Mesenchymal stem cell (in vitro differentiated cells and primary cell): ENCODE results near the gene NIPSNAP3A.

Source experiments
- DNase-seq: peaks from one replicate; pipeline ENCODE4 v3.0.0-alpha.2; 2013
- H2AFZ ChIP-seq: one replicate; pipeline ENCODE4 v1.6.1; 2013; ENCODE audit warnings: low read depth, mild to moderate bottlenecking, control low read depth, inconsistent platforms, low read length, moderate library complexity
- H2AK5ac ChIP-seq: 2 replicates; pipeline ENCODE4 v1.6.1; 2013; ENCODE audit warnings: low read length, moderate library complexity, mild to moderate bottlenecking, inconsistent platforms; ENCODE audit not compliant: severe bottlenecking
- H2BK120ac ChIP-seq: one replicate; pipeline ENCODE4 v1.6.1; 2013; ENCODE audit warnings: low read depth, mild to moderate bottlenecking, inconsistent platforms, low read length, moderate library complexity
- H2BK12ac ChIP-seq, 2 experiments: one replicate each; pipeline ENCODE4 v1.6.1; 2013; ENCODE audit warnings: inconsistent platforms in 2 of 2, low read length in 2 of 2, mild to moderate bottlenecking in 2 of 2, moderate library complexity in 2 of 2, control low read depth in 1 of 2
- H2BK15ac ChIP-seq: one replicate; pipeline ENCODE4 v1.6.1; 2013; ENCODE audit warnings: mild to moderate bottlenecking, low read depth, inconsistent platforms; ENCODE audit not compliant: poor library complexity, severe bottlenecking
- H2BK5ac ChIP-seq: 2 replicates; pipeline ENCODE4 v1.6.1; 2013; ENCODE audit warnings: low read depth, mild to moderate bottlenecking, low read length, control low read depth, inconsistent platforms; ENCODE audit not compliant: poor library complexity, severe bottlenecking
- H3K14ac ChIP-seq, 2 experiments: one replicate each; pipeline ENCODE4 v1.6.1; 2013; ENCODE audit warnings: inconsistent platforms in 2 of 2, low read length in 2 of 2, control low read depth in 1 of 2, mild to moderate bottlenecking in 1 of 2, moderate library complexity in 1 of 2
- H3K18ac ChIP-seq, 2 experiments: one replicate each; pipeline ENCODE4 v1.6.1; 2013; ENCODE audit warnings: inconsistent platforms in 2 of 2, low read length in 2 of 2, control low read depth in 1 of 2, low read depth in 1 of 2, mild to moderate bottlenecking in 1 of 2
- H3K23ac ChIP-seq, 2 experiments: one replicate each; pipeline ENCODE4 v1.6.1; 2013; ENCODE audit warnings: inconsistent platforms in 2 of 2, low read length in 2 of 2, mild to moderate bottlenecking in 2 of 2, moderate library complexity in 2 of 2, control low read depth in 1 of 2
- H3K27ac ChIP-seq: 2 replicates; pipeline ENCODE4 v1.5.1; 2013; ENCODE audit warnings: mild to moderate bottlenecking, moderate library complexity, low read length, control low read depth, inconsistent platforms; ENCODE audit not compliant: poor library complexity, severe bottlenecking
- H3K27me3 ChIP-seq, 2 experiments: 2 replicates each; pipeline versions ENCODE4 v1.6.1 to v1.7.0; 2013; ENCODE audit warnings: low read length in 2 of 2, mild to moderate bottlenecking in 2 of 2, moderate library complexity in 2 of 2, control low read depth in 1 of 2, inconsistent platforms in 1 of 2; ENCODE audit not compliant: control insufficient read depth in 1 of 2, insufficient read depth in 1 of 2
- H3K36me3 ChIP-seq, 2 experiments: 2 replicates each; pipeline versions ENCODE4 v1.6.1 to v1.7.0; 2013; ENCODE audit warnings: low read length in 2 of 2, control low read depth in 1 of 2, inconsistent platforms in 1 of 2, low read depth in 1 of 2, mild to moderate bottlenecking in 1 of 2; ENCODE audit not compliant: insufficient read depth in 2 of 2, control insufficient read depth in 1 of 2
- H3K4ac ChIP-seq, 2 experiments: one replicate each; pipeline ENCODE4 v1.6.1; 2013; ENCODE audit warnings: inconsistent platforms in 2 of 2, low read length in 2 of 2, mild to moderate bottlenecking in 2 of 2, moderate library complexity in 2 of 2, control low read depth in 1 of 2, low read depth in 1 of 2
- H3K4me1 ChIP-seq: 2 replicates; pipeline ENCODE4 v1.6.1; 2013; ENCODE audit warnings: low read depth, low read length, control low read depth; ENCODE audit not compliant: control insufficient read depth, insufficient read depth
- H3K4me2 ChIP-seq: 2 replicates; pipeline ENCODE4 v1.6.1; 2013; ENCODE audit warnings: low read length, mild to moderate bottlenecking, inconsistent platforms; ENCODE audit not compliant: poor library complexity, severe bottlenecking
- H3K4me3 ChIP-seq, 2 experiments: 2 replicates each; pipeline versions ENCODE4 v1.5.1 to v1.7.0; 2013; ENCODE audit warnings: low read length in 2 of 2, mild to moderate bottlenecking in 2 of 2, control low read depth in 1 of 2, low read depth in 1 of 2; ENCODE audit not compliant: insufficient read depth in 1 of 2
- H3K79me1 ChIP-seq: replicated peaks from 2 replicates; pipeline ENCODE4 v1.6.1; 2013; ENCODE audit warnings: mild to moderate bottlenecking, control low read depth, low read length, inconsistent platforms; ENCODE audit not compliant: poor library complexity, severe bottlenecking
- H3K9ac ChIP-seq: 2 replicates; pipeline ENCODE4 v1.7.0; 2013; ENCODE audit warnings: mild to moderate bottlenecking, low read length, moderate library complexity
- H3K9me3 ChIP-seq: 2 replicates; pipeline ENCODE4 v1.7.0; 2013; ENCODE audit warnings: mild to moderate bottlenecking, low read length; ENCODE audit not compliant: control insufficient read depth
- H4K8ac ChIP-seq: one replicate; pipeline ENCODE4 v1.6.1; 2013; ENCODE audit warnings: inconsistent platforms, mild to moderate bottlenecking, low read length, moderate library complexity
- H4K91ac ChIP-seq: one replicate; pipeline ENCODE4 v1.6.1; 2013; ENCODE audit warnings: mild to moderate bottlenecking, low read length, inconsistent platforms
- WGBS: methylation state at CpG from one replicate; pipeline ENCODE4 v1.1.7; 2013; ENCODE audit warnings: mixed read lengths; 5-methylcytosine and 5-hydroxymethylcytosine counted together

Gene NIPSNAP3A

DNA sequence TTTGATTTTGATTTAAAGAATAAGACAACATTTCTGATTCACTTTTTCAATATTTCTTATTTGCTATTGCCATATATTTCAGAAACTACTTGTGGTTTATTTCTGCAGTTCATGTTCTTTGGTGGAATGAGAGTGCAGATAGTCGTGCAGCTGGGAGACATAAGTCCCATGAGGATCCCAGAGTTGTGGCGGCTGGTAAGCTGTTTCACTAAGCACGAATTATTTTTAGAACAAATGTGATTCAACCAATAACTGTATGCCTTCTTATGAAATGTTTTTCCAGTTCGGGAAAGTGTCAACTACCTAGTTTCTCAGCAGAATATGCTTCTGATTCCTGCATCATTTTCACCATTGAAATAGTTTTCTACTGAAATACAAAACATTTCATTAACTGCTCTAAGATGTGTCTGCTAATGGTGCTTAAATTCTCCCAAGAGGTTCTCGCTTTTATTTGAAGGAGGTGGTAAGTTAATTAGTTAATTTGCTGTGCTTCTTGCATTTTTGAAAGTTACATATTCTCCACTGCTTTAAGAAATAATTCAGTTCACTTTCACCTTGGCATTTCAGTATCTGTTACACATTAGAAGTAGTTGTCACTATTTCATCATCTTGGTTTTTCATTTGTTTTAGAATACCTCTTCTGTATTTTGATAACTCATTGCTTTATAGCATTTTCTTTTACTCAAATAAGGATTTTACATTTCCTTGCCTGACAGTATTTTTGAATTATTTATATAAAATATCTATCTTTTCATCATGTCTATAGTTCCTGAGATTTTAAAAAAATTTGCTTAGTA, 25.4 kb downstream of the NIPSNAP3A start:
- Histone ChIP-seq H2BK12ac (no peak overlapping the region), H3K27me3 (no peaks in the 10 kb centered on the region), H3K36me3 (no peaks in the 10 kb centered on the region), H3K4me3 (peak overlapping the region in 1 of 2 experiments; percentile 35), H2BK5ac (no peak overlapping the region), H2BK120ac (no peak overlapping the region), H3K4me2 (no peak overlapping the region), H3K79me1 (no peaks in the 10 kb centered on the region), H2BK15ac (no peak overlapping the region), H2AFZ (no peak overlapping the region), H3K18ac (no peak overlapping the region), H3K23ac (no peak overlapping the region), H3K4ac (no peak overlapping the region), H4K8ac (no peak overlapping the region), H3K27ac (no peak overlapping the region), H4K91ac (no peak overlapping the region), H2AK5ac (no peak overlapping the region), H3K9me3 (no peaks in the 10 kb centered on the region), H3K14ac (no peak overlapping the region), H3K9ac (peak overlapping the region; percentile 56), H3K4me1 (no peaks in the 10 kb centered on the region)
- DNase-seq: no peak
- WGBS: 52% methylated on average over 3 of the region's 5 CpGs

DNA sequence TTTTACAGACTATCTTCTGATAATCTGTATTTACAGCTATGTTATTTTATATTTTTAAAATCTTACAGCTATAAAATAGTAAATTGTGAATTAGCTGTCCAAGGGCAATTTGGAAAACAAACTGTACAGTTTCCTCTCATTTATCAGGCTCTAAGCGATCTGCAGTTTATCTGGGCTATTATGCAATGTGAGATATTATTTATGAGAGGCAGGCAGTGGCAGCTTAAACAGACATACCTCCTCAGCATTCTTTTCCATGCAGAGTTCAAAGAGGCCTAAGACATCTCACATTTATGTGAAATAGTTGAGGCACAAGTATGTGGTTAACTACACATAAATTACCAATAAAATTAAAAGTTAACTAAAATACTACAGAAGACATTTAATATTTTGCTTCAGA, 26.6 kb downstream of the NIPSNAP3A start:
- Histone ChIP-seq H3K14ac (no peak overlapping the region), H3K9ac (no peak overlapping the region), H3K27ac (no peak overlapping the region), H2BK15ac (no peak overlapping the region), H3K18ac (no peak overlapping the region), H2AFZ (no peak overlapping the region), H3K27me3 (no peaks in the 10 kb centered on the region), H2BK120ac (no peak overlapping the region), H3K4ac (no peak overlapping the region), H4K8ac (no peak overlapping the region), H3K23ac (no peak overlapping the region), H3K36me3 (peaks cover 0 to 3% of the 10 kb centered on the region in 2 experiments), H3K9me3 (no peaks in the 10 kb centered on the region), H2AK5ac (no peak overlapping the region), H2BK5ac (no peak overlapping the region), H3K4me2 (no peak overlapping the region), H2BK12ac (no peak overlapping the region), H4K91ac (no peak overlapping the region), H3K4me3 (no peak overlapping the region), H3K79me1 (no peaks in the 10 kb centered on the region), H3K4me1 (no peaks in the 10 kb centered on the region)
- WGBS: no CpG with 5 or more reads among the region's 1 CpG
- no peak for DNase-seq

DNA sequence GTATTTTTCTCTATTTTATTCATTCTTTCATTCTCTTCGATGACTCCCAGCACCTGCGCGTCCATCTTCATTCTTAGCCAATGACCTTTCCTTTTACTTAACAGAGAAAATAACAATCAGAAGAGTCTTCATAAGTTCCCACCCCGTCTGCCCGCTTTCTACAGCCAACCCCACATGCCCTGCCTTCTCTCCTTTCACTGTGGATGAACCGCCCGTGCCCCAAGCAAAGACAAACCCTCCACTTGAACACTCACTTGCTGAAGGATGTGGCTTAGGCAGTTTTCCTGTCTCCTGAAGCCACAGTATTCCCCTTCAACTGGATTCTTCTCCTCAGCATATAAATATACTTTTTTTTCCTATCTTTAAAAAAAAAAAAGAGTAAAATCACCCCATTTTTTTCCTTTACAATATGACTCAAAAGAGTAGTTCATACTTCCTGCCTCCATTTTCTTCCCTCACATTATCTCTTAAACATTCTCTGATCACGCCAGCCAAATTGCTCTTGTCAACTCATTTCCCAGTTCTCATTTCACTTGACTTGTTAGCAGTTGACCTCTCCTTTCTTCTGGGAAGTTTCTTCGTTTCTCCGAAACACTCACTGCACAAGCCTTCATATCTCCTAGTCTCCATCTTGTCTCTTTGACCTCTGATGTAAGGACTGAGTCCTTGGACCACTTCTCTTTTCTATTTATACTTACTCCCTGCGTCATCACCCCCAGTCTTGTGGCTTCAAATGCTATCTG, 27.5 kb downstream of the NIPSNAP3A start:
- Histone ChIP-seq H3K18ac (no peak overlapping the region), H3K14ac (no peak overlapping the region), H2AK5ac (no peak overlapping the region), H3K4me1 (no peaks in the 10 kb centered on the region), H3K4me2 (no peak overlapping the region), H3K9ac (no peak overlapping the region), H3K79me1 (no peaks in the 10 kb centered on the region), H3K27ac (no peak overlapping the region), H2BK12ac (no peak overlapping the region), H2BK5ac (no peak overlapping the region), H3K9me3 (no peaks in the 10 kb centered on the region), H2AFZ (no peak overlapping the region), H2BK120ac (no peak overlapping the region), H4K8ac (no peak overlapping the region), H3K27me3 (no peaks in the 10 kb centered on the region), H3K36me3 (peaks cover 0 to 5% of the 10 kb centered on the region in 2 experiments), H3K4ac (no peak overlapping the region), H2BK15ac (no peak overlapping the region), H4K91ac (no peak overlapping the region), H3K4me3 (no peak overlapping the region), H3K23ac (no peak overlapping the region)
- WGBS: 96% methylated on average over 11 of the region's 11 CpGs
- DNase-seq: no peak

DNA sequence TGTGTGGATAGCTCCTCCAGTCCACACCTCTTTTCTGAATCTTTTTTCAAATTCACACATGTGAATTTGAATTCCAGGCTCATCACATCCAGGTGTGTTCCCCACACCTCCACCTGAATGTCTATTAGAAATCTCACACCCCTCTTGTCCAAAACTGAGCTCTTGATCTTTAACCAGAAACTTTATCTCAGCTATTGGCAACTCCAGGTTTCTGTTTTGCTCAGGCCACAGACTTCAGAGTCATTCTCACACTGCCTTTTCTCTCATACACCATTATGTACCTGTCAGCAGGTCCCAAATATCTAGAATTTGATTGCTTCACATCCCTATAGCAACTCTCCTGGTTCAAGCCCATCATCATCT, 28.1 kb downstream of the NIPSNAP3A start:
- H2BK5ac ChIP-seq: no peak overlapping the region
- H2AFZ ChIP-seq: no peak overlapping the region
- H3K9ac ChIP-seq: no peak overlapping the region
- no peak for DNase-seq
- H2AK5ac ChIP-seq: no peak overlapping the region
- H3K4me3 ChIP-seq: no peak overlapping the region
- no peak overlapping the region for H2BK12ac ChIP-seq
- no peaks in the 10 kb centered on the region for H3K4me1 ChIP-seq
- no peak overlapping the region for H4K8ac ChIP-seq
- H3K4me2 ChIP-seq: no peak overlapping the region
- H3K14ac ChIP-seq: no peak overlapping the region
- H2BK120ac ChIP-seq: no peak overlapping the region
- no peaks in the 10 kb centered on the region for H3K27me3 ChIP-seq
- no peak overlapping the region for H3K23ac ChIP-seq
- no peak overlapping the region for H4K91ac ChIP-seq
- H3K36me3 ChIP-seq: peaks cover 0 to 9% of the 10 kb centered on the region in 2 experiments
- H3K4ac ChIP-seq: no peak overlapping the region
- no peaks in the 10 kb centered on the region for H3K79me1 ChIP-seq
- no peak overlapping the region for H2BK15ac ChIP-seq
- no peak overlapping the region for H3K27ac ChIP-seq
- no peaks in the 10 kb centered on the region for H3K9me3 ChIP-seq
- H3K18ac ChIP-seq: no peak overlapping the region
